Smooth muscle cell (in vitro differentiated cells): ENCODE data around the gene EME1. TPM values are rescaled to one million over a fixed set of nuclear protein-coding genes. Genes with fewer than 3 reads are reported as not detected.

Experiments
- DNase-seq: peaks from one replicate; lab custom pipeline; 2025; ENCODE audit not compliant: unreplicated experiment; lab: John Stamatoyannopoulos, UW
- H2AFZ ChIP-seq: fragments of 200-600 bp; sonication (generic); 2 replicates; pipeline ENCODE4 v1.6.0; 2016; ENCODE audit warnings: antibody characterized with exemption, low read depth, mild to moderate bottlenecking
- H3F3A ChIP-seq: fragments of 200-600 bp; sonication (generic); 2 replicates; pipeline ENCODE4 v1.6.0; 2017; ENCODE audit warnings: antibody characterized with exemption, low read depth
- H3K27ac ChIP-seq: fragments of 200-600 bp; sonication (generic); 2 replicates; pipeline ENCODE4 v1.5.1; 2016; ENCODE audit warnings: low read depth, mild to moderate bottlenecking
- H3K27me3 ChIP-seq: fragments of 200-600 bp; sonication (generic); 2 replicates; pipeline ENCODE4 v1.6.1; 2016; ENCODE audit warnings: low read depth, mild to moderate bottlenecking
- H3K36me3 ChIP-seq: fragments of 200-600 bp; sonication (generic); 2 replicates; pipeline ENCODE4 v1.5.1; 2016; ENCODE audit warnings: low read depth
- H3K4me1 ChIP-seq: fragments of 200-600 bp; sonication (generic); 2 replicates; pipeline ENCODE4 v1.5.1; 2016; ENCODE audit warnings: low read depth
- H3K4me2 ChIP-seq: fragments of 200-600 bp; sonication (generic); 2 replicates; pipeline ENCODE4 v1.6.0; 2016; ENCODE audit warnings: mild to moderate bottlenecking
- H3K4me3 ChIP-seq: fragments of 200-600 bp; sonication (generic); 2 replicates; pipeline ENCODE4 v1.5.1; 2016; ENCODE audit warnings: mild to moderate bottlenecking
- H3K79me2 ChIP-seq: fragments of 200-600 bp; sonication (generic); 2 replicates; pipeline ENCODE4 v1.6.0; 2016; ENCODE audit warnings: low read depth, mild to moderate bottlenecking
- H3K9ac ChIP-seq: fragments of 200-600 bp; sonication (generic); 2 replicates; pipeline ENCODE4 v1.6.0; 2016; ENCODE audit warnings: low read depth
- H3K9me3 ChIP-seq: fragments of 200-600 bp; sonication (generic); replicated peaks from 2 replicates; pipeline ENCODE4 v1.5.1; 2016; ENCODE audit warnings: low read depth
- H4K20me1 ChIP-seq: fragments of 200-600 bp; sonication (generic); 2 replicates; pipeline ENCODE4 v1.6.0; 2016; ENCODE audit warnings: low read depth
- WGBS: methylation state at CpG from one replicate; pipeline ENCODE4 v1.1.7; 2016; ENCODE audit warnings: low lambda C conversion rate; 5-methylcytosine and 5-hydroxymethylcytosine counted together
- polyA plus RNA-seq: library from polyadenylated mRNA; unstranded; fragments of >200 nt; fragmentation: Nextera tagmentation; extraction: Ambion mirVana; gene quantifications from 2 replicates; pipeline ENCODE4 v1.2.1, GENCODE V29; 2016
- total RNA-seq: library from RNA; depleted of rRNA; stranded (reverse); fragments of >200 nt; gene quantifications from 2 replicates; pipeline ENCODE4 v1.2.3, GENCODE V29; 2014
- TF ChIP-seq, protein P1 (sequence below): fragments of 200-600 bp; sonication (generic); IDR thresholded peaks from 2 replicates; pipeline ENCODE4 v1.5.1; 2017; ENCODE audit warnings: borderline replicate concordance, mild to moderate bottlenecking, antibody characterized with exemption; ENCODE audit not compliant: insufficient read depth, poor library complexity, severe bottlenecking

EME1 gene
- total RNA-seq (4.6 and 8.2 TPM in 2 replicates), polyA plus RNA-seq (9.6 and 12.9 TPM in 2 replicates)

- Histone ChIP-seq H2AFZ (peak within 1 kb of the TSS; percentile 88), H3K27me3 (no peaks in the 10 kb centered on the region), H3K9me3 (no peaks in the 10 kb centered on the region), H4K20me1 (no peaks in the 10 kb centered on the region), H3K36me3 (peaks cover 5% of the 10 kb centered on the region), H3F3A (no peaks in the 10 kb centered on the region), H3K4me2 (peak within 1 kb of the TSS; percentile 88), H3K9ac (peak within 1 kb of the TSS; percentile 89), H3K79me2 (peaks cover 15% of the 10 kb centered on the region), H3K4me1 (peaks cover 11% of the 10 kb centered on the region), H3K27ac (peak within 1 kb of the TSS; percentile 83), H3K4me3 (peak within 1 kb of the TSS; percentile 91)
- TF ChIP-seq, protein P1, sequence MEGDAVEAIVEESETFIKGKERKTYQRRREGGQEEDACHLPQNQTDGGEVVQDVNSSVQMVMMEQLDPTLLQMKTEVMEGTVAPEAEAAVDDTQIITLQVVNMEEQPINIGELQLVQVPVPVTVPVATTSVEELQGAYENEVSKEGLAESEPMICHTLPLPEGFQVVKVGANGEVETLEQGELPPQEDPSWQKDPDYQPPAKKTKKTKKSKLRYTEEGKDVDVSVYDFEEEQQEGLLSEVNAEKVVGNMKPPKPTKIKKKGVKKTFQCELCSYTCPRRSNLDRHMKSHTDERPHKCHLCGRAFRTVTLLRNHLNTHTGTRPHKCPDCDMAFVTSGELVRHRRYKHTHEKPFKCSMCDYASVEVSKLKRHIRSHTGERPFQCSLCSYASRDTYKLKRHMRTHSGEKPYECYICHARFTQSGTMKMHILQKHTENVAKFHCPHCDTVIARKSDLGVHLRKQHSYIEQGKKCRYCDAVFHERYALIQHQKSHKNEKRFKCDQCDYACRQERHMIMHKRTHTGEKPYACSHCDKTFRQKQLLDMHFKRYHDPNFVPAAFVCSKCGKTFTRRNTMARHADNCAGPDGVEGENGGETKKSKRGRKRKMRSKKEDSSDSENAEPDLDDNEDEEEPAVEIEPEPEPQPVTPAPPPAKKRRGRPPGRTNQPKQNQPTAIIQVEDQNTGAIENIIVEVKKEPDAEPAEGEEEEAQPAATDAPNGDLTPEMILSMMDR: no peak
- peak; percentile 49 for DNase-seq
- 3% methylated on average over 42 of the region's 42 CpGs for WGBS
Observed at GRCh38 chr17:50372758-50373556, at the start of gene EME1, which contains the start of gene MRPL27. Gene EME1, plus strand, starts transcription at chr17:50373229. Its CDS starts 1,980 bp downstream, at chr17:50375209. Gene MRPL27, minus strand, starts transcription at chr17:50373184. Its CDS starts 14 bp downstream, at chr17:50373170.

GRCh38 chr17:50325906-50326305 is 47.1 kb upstream of the EME1 start:
- H3K4me2 ChIP-seq: no peak overlapping the region
- H3K79me2 ChIP-seq: no peaks in the 10 kb centered on the region
- TF ChIP-seq, protein P1: no peak
- DNase-seq: no peak
- 90% methylated on average over 4 of the region's 4 CpGs for WGBS
- no peaks in the 10 kb centered on the region for H3K4me1 ChIP-seq
- H3K9me3 ChIP-seq: no peaks in the 10 kb centered on the region
- H3K27me3 ChIP-seq: no peaks in the 10 kb centered on the region
- no peaks in the 10 kb centered on the region for H3F3A ChIP-seq
- H3K27ac ChIP-seq: no peak overlapping the region
- H2AFZ ChIP-seq: no peak overlapping the region
- no peak overlapping the region for H3K9ac ChIP-seq
- no peaks in the 10 kb centered on the region for H3K36me3 ChIP-seq
- no peaks in the 10 kb centered on the region for H4K20me1 ChIP-seq
- no peak overlapping the region for H3K4me3 ChIP-seq

GRCh38 chr17:50326831-50327364 is 46.1 kb upstream of the EME1 start:
- 79% methylated on average over 9 of the region's 9 CpGs for WGBS
- H3K27me3 ChIP-seq: no peaks in the 10 kb centered on the region
- H3K4me2 ChIP-seq: no peak overlapping the region
- H3K9me3 ChIP-seq: no peaks in the 10 kb centered on the region
- no peaks in the 10 kb centered on the region for H3K79me2 ChIP-seq
- H3K36me3 ChIP-seq: no peaks in the 10 kb centered on the region
- H3K27ac ChIP-seq: no peak overlapping the region
- no peak overlapping the region for H3K9ac ChIP-seq
- TF ChIP-seq, protein P1: no peak
- H3K4me3 ChIP-seq: no peak overlapping the region
- H3K4me1 ChIP-seq: no peaks in the 10 kb centered on the region
- no peaks in the 10 kb centered on the region for H3F3A ChIP-seq
- DNase-seq: no peak
- H4K20me1 ChIP-seq: no peaks in the 10 kb centered on the region
- no peak overlapping the region for H2AFZ ChIP-seq
